CD4-positive, alpha-beta T cell treated with Interleukin-1 beta for 1 hour (primary cell): ENCODE data around the gene PYROXD2.

Source experiments
- DNase-seq, 2 donors: peaks; one replicate each; pipeline ENCODE4 v3.0.0-alpha.2; 2020 to 2022

Gene PYROXD2

DNA sequence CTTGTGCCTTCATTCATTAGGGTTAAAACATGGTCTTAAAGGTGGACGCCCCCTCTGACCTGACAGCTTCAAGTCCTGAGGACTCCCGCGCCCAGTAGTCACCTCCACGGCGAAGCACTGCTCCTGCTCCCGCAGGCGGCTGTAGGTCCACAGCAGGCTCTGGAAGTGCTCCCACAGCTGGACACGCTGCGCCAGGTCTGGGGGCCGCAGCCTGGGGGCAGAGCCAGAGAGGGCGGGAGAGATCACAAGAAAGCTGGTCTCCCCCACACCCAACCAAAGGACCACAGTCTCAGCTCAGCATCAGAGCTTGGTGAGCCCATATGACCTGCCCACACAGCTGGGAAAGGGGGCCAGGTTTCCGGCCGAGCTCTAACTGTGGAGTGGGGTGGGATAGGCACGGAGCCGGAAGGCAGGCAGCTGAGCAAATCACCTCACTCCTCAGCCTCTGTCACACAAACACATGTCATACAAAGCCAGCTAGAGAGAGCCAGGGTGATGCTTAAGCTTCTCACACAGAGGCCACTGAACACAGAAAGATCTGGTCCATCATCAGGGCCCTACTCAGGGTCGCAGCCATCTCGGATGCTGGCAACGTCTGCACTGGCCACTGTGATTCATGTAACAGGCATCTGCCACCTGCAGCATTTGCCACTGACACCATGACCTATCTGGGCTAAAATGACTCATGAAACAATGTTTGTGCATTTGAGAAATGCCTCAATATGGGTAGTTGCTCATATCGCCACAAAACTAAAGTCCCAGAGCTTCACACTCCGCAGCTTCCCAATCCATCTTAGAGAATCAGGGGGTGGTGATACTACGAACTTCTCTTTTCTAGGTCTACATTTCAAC, 19.1 kb upstream of the PYROXD2 start:
- DNase-seq, result no peak

DNA sequence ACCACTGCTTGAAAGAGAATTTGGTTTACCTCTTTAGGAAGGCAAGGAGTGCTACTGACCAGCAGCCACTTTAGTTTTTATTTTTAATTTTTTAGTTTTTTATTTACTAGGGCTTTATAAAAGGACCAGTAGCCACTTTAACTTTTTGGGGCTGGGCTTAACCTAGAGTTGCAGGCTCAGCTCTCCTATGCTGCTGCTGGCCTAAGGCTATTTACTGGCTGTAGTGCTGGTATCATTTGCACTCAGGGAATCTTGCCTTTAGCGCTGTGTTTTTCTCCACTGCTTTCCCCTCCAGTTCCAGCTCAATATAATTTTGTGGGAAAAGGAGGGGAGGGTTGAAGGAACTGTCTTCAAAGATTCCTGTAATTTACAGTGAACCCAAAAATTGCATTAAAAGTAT, 18.4 kb upstream of the PYROXD2 start:
- no peak for DNase-seq

DNA sequence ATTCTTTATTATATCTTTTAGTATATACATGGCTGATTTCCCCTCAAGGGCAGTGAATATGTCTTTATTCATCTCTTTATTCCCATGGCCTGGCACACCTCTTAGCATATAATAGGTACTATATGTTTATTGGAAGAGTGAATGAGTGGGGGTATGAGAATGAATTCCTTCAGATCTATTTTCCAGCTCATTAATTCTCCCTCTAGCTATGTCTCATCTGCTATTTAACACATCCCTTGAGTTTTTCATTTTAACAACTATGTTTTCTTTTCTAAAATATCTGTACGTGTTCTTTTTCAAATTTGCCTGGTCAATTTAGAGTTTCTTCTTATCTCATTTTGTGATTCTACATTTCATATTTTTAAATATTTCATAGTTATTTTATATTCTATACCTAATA, 17.3 kb upstream of the PYROXD2 start:
- DNase-seq, result no peak

DNA sequence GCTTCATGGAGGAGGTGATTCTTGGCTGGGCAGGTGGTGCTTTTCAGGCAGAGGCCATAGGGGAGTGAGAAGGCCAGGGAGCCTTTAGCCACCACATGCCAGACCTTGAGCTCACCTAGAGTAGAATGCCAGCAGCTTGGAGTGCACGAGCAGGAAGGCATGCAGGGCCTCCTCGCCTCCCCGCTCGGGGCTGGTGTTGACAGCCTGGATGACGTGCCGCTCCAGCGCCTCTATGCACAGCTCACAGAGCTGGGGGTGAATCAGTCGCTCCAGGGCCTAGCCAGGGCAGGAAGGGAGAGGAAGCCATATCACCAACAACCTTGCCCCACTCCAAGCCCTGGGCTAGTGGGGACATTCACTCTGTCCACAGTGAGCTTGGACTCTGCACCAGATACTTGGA, 16.0 kb upstream of the PYROXD2 start:
- DNase-seq, result no peak

DNA sequence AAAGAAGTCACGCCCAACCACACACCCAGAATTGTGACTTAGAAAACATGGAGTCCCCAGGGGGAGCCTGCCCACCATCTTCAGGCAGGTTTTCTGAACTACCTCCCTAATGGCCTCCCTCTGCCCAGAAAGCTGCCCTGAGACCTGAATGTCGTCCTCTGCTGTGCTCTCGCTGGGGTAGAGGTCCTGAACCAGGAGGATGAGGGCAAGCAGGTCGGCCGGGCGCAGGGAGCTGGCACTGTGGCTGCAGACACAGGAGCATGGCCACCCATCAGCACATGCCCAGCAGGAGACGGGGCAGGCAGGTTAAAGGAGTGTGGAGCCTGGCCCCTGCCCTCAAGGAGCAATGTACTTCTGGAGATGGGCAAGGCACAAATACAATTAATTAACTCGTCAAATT, 15.4 kb upstream of the PYROXD2 start:
- DNase-seq, result no peak

DNA sequence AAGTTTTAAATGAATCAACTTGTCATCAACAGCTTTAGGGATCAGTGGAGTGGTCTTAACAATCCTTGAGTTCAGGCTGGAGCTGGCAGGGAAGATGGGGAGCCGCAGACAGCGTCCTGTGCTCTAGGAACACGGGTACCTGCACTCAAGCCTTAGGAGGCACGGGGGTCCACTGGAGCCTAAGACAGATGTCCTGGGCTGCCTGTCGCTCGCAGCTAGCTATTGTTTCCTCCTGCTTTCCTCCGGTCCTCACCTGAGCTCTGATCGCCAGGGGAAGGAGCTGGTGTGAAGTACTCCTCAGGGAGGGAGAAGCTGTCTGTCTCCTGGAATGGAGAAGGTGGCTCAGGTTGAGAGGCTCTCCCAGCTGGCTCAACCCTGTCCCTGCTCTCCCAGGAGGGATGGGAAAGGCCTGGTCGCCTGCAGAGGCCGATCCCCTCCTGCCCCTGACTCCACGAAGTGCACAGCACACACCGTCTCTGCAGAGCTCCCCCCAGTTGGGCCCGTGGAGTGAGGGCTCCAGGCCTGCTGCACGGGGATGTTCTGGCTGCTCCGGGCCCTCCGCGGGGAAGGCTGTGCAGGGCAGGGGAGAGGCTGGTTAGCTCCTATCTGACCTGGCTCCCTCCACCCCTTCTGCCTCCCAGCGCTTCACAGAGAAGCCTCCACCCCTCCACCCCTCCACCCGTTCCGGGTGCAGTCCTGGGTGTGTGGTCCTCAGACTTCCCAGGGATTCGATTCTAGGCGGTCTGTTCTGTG, 14.5 kb upstream of the PYROXD2 start:
- no peak for DNase-seq

DNA sequence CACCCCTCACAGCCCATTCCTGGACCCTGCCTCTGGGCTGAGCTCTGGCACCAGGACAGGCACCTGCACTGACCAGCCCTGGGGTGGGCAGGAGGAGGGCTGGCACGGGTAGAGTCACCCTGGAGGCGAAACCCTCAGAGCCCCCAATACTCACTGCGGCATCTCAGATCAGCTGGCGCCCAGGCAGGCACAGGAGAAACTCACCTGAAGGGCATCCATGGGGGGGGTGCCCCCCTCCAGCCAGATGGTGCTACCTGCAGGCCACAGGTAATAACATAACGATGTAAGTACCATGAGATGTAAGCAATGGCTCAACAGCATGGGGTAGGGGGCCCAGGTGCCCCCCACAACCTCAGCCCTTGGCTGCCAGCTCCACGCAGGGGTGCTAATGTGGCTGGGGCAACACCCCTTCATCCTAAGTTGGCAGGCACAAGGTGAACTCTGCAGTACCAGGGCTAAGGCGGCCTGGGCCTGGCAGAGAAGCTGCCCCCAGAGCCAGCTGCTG, 12.1 kb upstream of the PYROXD2 start:
- no peak for DNase-seq

DNA sequence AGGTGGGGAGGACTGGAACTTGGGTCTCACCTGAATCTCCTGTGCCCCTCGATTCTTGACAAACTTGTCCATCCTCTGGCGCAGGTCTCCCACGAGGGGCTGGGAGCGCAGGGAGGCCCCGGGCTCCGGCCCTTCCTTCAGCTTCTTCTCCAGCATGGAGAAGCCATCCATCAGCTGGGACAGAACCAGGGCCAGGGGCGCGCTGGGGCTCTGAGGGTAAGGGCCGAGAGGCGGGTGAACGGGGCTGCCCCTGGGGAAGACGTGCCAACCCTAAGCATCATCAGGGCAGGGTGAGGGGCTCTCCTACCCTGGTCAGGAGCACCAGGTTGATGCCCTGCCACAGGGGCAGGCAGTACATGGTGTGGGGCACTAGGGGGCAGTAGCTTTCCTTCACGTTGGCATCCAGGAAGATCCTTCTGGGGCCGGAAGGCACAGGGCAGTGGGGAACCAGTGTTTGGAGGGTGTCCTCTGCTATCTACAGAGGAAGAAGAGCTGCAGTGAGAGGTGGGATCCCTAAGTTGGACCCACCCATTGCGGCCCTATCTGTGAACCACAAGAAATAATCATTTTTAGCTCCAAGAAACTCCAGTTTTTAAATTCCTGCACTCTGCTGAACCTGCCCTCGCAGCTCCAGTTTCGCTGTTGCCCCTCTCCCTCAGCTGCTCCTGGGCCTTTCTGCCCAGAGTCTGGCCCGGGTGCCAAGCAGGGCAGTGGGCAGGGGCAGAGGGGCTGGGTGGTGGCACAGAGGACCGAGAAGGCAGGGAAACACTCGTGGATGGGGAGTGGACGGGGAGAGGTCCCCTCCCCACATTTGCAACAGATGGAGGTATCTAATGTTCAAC, 10.8 kb upstream of the PYROXD2 start:
- peak; percentile 39 to 52 for DNase-seq

DNA sequence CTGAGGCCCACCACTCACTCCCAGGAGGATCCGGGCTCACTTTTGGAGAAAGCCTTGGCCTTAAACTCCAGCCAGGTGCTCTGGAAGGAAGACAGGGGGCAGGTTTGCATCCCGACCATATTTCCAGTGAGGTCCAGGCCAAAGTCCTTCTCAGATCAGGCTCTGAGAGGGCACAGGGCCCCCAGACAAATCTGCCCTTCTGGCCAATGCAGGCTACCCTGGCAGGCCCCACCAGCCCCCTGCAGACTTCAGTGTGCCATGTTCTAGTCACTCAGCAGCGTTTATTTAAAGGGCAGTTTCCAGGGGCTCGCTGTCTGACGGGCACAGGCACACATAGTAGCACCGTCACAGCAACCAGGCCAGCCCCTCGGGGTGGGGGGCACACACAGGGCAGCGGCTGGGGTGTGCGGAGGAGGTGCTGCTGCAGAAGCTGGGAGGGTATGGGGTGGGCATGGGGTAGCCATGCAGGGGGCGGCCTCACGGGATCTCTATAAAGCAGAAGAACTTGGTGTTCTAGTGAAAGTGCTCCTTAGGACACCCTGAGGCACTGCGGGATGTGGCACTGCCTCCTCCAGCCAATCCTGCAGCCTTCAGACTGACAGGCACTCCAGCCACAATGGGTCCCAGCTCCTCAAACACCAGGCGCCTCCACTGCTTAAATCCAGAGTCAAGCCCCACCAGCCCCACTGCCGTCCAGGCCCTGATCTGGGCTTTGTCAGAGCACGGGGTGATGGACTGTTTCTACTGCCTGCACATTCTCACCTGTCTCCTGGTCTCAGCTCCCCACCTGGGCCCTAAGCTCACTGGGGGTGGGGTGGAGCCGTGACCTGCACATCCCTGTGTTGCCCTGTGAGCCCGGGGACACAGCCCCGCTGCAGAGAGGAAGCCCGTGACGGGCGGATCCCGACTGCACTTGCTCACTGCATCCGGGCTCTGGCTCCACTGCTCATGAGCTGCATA, 9.6 kb upstream of the PYROXD2 start:
- no peak for DNase-seq

DNA sequence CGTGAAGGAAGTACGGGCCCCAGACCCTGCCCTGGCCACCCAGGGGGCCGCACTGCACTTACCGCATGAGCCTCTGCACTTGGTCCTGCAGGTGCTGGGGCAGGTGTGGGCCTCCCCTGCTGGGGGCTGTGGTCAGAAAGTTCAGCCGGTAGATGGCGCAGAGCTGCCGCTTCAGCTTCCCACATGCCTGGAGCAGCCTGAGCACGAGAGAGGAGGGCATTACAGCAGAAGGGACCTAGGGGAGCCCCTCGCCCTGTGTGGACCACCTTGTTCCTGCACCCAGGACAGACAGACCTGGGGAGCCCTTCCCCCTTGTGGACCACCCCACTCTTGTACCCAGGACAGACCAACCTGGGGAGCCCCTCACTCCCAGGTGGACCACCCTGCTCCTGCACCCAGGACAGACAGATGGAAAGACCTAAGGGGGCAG, 8.7 kb upstream of the PYROXD2 start:
- DNase-seq, result no peak

DNA sequence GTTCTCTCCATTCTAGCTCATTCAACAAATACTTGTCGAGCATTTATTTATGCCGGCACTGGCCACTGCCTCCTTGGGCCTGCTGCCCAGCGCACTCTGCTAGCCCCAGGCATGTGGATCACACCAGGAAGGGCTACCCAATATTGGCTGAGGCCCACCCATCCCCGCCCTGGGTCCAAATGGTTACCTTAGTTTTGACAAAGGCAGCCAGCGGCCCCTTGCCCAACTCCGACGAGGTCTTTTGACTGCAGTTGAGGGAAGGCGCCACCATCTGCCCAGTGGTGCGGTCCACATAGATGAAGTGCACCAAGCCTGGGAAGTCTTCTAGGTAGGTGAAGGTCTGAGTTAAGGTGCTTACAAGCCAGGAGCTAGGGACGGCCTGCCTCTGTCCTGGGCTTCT, 7.2 kb upstream of the PYROXD2 start:
- DNase-seq, result no peak

DNA sequence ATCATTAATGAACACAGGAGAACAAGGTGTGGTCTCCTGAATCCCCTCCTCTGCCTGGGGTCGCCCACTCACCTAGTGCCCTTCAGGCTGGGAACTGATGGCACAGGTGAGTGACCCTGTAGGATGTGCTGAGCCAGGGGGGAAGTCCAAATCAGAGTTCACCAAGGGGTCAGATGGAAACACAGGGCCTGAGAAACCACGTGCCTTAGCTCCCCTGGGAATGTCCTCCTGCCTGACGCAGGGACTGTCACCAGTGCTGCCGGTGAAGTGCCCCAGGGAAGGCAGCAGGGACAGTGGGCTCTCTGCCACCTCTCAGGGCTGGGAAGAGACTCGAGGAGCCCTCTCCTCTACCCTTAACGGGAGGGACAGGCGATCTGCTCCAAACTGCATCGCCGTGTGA, 5.8 kb upstream of the PYROXD2 start:
- no peak for DNase-seq

DNA sequence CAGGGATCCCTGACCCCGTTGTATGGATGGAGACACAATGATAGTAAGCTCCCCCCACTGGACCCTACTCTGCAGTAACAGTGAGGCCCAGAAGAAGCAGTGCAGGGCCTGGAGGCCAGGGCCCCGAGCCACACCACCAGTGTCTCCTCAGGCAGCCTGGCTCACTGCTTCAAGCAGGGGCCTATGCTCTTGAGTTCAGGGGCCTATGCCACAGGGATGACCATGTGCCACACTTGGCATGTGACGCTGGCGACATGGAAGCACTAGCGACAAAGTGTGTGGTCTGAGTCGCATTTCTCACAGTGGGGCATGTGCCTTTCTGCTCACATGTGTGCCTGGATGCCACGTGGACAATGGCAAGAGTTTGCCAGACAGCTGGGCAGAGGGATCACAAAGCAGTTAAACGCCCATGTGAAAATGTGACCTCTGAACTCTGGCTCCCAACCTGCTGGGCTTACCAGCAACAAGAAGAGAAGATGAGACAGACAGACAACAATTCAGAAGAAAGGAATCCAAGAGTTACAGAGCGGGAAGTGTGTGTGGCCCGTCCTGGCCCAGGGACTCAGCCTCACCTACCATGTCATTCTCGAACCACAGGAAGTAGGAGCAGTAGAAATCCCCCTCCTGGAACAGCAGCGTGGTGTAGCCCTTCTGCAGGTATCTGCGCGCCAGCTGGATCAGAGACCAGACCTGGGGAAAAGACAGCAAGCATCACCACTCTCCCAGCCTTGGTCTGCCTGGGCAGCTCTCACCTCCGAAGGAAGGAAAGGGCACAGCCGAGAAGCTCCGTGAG, 4.7 kb upstream of the PYROXD2 start:
- DNase-seq, result no peak

DNA sequence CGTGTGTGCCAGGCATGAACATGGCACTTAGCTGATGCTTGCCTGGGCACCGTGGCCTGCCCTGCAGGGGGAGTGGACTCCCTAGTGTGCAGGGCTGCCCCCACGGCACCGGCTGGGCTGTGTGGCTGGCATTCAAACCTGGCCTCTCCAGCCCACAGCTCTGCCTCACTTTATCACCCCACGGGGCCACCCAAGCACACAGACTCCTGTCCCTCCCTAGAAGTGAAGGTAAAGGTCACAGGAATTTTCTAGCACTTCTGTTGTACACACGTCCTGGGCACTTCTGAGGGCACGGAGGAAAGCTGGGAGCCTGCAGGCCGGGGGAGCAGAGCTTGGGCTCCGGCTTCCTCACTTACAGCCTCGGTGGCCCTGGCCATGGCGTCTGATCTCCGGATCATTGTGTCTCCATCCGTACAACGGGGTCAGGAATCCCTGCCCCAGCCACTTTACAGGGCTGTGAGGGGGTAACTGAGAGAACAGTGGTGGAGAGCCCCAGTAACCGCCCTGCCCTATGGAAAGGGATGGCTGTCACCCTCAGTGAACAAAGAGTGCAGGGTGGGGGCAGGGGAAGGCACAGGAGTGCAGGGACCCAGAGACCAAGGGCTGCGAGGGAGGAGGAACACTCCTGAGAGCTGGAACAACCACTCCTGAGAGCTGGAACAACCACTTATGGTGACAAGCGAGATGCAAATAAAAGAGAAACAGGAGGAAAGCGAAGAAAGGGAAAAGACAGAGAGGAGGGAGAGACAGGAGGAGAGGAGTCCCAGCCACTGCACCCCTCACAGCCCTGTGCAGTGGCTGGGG, 3.9 kb upstream of the PYROXD2 start:
- no peak for DNase-seq

DNA sequence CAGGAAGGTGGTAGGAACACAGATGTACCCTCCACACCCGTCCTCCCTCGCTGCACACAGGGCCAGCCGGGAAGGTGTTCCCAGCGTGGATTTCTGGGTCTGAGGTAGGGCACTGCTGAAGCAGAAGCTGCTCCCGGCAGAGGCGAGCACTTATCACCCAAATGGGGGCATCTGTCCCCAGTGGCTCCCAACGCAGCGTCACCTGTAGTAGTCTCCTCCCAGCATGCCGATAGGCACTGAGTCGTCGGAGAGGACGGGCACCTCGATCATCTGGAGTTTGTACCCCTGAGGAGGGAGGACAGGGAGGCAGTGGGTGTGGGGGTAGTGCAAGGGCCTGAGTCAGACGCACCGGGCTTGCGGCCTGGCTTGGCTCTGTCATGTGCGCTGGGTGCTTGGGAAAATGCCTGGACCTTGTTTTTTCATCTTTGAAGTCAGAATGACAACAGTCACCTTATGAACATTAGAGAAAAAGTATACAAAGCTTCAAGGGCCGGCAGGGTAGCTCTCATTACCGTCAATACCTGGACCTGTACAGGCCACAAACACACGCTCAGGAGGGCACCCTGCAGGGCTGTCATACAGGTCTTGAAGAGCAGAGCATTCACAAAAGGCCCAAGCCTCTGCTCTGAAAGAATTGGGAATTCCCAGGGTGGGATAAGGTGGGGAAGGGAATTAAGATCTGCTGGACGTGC, 3.1 kb upstream of the PYROXD2 start:
- DNase-seq, result no peak

DNA sequence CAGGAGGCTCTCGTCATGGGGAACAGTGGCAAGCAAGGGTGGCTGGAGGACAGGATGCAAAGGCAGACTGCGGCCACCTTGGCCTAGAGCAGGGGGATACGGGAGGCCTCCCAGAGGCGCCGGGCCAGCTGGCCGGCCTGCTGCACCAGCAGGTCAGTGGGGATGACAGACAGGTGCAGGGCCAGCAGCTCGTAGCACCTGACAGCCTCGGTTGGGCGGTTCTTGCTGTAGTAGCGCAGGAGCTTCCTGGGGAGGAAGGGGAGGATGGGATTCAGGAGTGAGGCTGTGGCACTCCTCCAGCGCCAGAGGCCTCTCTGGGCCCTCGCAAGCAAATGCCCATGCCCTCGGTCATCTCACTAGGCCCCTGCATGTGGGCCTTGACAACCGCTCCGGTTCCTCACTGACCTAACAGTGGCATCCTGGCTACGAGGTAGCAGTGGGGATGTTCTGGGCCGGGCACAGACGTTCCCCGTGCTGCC, 2.5 kb upstream of the PYROXD2 start:
- no peak for DNase-seq

DNA sequence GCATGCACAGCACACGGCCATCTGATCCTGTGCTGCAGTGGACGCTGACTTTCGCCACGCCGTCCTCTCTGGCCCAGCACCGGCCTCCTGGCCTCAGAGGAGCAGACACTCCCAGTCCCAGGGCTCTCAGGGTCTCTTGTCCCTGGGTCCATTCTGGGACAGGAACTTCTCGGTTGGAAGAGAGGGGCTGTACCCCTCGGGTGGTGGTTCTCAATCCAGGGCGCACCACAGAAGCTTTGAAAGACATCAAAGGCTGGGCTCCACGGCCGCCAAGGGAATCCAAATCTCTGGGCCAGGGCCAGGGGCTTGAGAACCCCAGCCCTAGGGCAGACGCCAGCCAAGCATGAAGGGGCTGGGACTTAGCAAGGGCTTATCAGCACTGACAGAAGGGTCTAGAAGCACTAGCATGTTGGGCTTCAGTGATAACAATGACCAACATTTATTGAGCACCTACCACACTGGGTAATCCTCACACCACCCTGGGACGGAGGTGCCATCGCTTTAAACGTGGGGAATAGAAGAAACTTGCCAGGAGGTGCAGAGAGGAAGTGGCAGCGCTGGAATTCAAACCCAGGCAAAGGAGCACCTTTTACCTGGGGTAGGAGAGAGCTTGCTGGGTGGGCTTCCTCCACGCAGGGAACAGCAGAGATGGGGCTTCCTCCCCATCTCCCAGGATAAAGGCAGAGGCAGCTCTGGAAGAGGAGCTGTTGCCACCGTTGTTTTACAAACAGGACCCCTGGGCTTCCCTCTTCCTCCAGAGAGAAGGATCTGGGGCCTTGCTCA, 1.8 kb upstream of the PYROXD2 start:
- no peak for DNase-seq

DNA sequence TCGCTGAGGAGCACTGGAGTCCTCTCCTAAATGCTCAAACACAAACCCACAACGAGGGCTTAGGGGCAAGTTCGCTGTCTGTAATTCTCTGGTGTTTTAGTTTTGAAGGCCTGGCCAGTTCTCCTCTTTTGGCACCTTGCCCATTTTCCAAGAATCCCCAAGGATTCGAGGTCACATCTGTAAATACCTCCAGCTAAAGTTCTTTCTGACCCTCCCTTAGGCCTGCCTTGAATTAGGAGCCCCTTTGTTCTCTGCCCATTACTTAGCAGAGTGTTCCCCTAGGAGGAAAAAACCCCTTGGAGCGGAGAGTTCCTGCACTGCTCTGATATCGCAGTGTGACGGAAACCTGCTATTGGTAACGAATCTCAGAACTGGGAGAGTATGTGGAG, 743 bp upstream of the PYROXD2 start:
- no peak for DNase-seq

DNA sequence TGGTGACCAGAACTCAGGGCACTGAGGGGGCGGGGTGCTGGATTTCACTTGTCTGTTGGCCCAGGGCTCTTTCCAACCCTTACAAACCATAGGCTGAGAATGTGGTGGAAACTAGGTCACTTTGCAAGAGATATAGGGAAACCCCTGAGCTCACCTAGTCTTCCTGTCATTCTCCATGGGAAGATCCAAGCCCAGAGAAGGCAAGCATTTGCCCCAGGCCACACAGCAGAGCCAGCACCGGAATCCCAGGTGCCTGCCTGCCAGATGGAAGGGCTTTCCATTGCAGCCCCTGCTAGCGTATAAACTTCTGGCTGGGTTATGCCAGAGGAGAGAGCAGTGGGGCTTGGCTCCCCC, 427 bp downstream of the PYROXD2 start:
- no peak for DNase-seq
